WERI-Rb-1 (cell line): Measurements from ENCODE around the gene CHCHD6.
A peak's percentile ranks its signal among the peaks of the same experiment; 100 is the strongest.

ENCODE experiments used
- DNase-seq: peaks from one replicate; pipeline ENCODE4 v3.0.0-alpha.2; 2020
- H3K27ac ChIP-seq: fragments of 250-450 bp; sonication (Bioruptor Pico); 2 replicates; pipeline ENCODE4 v1.5.1; 2020; ENCODE audit warnings: mild to moderate bottlenecking, moderate library complexity
- H3K27me3 ChIP-seq: fragments of 250-450 bp; sonication (Bioruptor Pico); 2 replicates; pipeline ENCODE4 v1.5.1; 2021; ENCODE audit warnings: mild to moderate bottlenecking, low read depth, moderate library complexity; ENCODE audit not compliant: insufficient read depth, severe bottlenecking
- H3K36me3 ChIP-seq: fragments of 250-450 bp; sonication (Bioruptor Pico); 2 replicates; pipeline ENCODE4 v1.5.1; 2020; ENCODE audit warnings: mild to moderate bottlenecking, moderate library complexity
- H3K4me3 ChIP-seq: 2 replicates; pipeline ENCODE4 v1.5.1; 2011; ENCODE audit warnings: low read depth, mild to moderate bottlenecking, control low read depth, low read length
- H3K9me3 ChIP-seq: fragments of 250-450 bp; sonication (Bioruptor Pico); 2 replicates; pipeline ENCODE4 v1.5.1; 2021; ENCODE audit warnings: mild to moderate bottlenecking, moderate library complexity; ENCODE audit not compliant: severe bottlenecking
- CTCF ChIP-seq: IDR thresholded peaks from 2 replicates; pipeline ENCODE4 v1.5.1; 2011; ENCODE audit warnings: low read depth, mild to moderate bottlenecking, control low read depth, inconsistent platforms, low read length

Gene CHCHD6

GRCh38 chr3:126663750-126664149, 40.3 kb upstream of the CHCHD6 start:
- DNase-seq, result no peak
- Histone ChIP-seq H3K36me3 (no peaks in the 10 kb centered on the region), H3K9me3 (peaks cover 8% of the 10 kb centered on the region), H3K27ac (no peak overlapping the region), H3K27me3 (no peaks in the 10 kb centered on the region), H3K4me3 (no peak overlapping the region)
- TF ChIP-seq CTCF, result no peak

- TF ChIP-seq CTCF, result peak; percentile 25; the same call in 1 of the 2 replicates
- no peak overlapping the region for H3K27ac ChIP-seq
- peaks cover 4% of the 10 kb centered on the region for H3K9me3 ChIP-seq
- no peaks in the 10 kb centered on the region for H3K36me3 ChIP-seq
- DNase-seq, result no peak
- H3K4me3 ChIP-seq, result no peak overlapping the region
- no peaks in the 10 kb centered on the region for H3K27me3 ChIP-seq
Observed at GRCh38 chr3:126664591-126665214, 39.3 kb upstream of the CHCHD6 start.

GRCh38 chr3:126665221-126665936, 38.7 kb upstream of the CHCHD6 start:
- no peak for TF ChIP-seq CTCF
- H3K27me3 ChIP-seq, result no peaks in the 10 kb centered on the region

GRCh38 chr3:126665959-126666657, 37.9 kb upstream of the CHCHD6 start:
- no peaks in the 10 kb centered on the region for H3K36me3 ChIP-seq
- no peak for TF ChIP-seq CTCF
- no peaks in the 10 kb centered on the region for H3K27me3 ChIP-seq
- peaks cover 4% of the 10 kb centered on the region for H3K9me3 ChIP-seq
- no peak for DNase-seq
- H3K4me3 ChIP-seq, result no peak overlapping the region
- H3K27ac ChIP-seq, result no peak overlapping the region

More at GRCh38 chr3:126665221-126665936, 38.7 kb upstream of the CHCHD6 start:
- DNase-seq, result no peak
- Histone ChIP-seq H3K27ac (no peak overlapping the region), H3K9me3 (peaks cover 4% of the 10 kb centered on the region), H3K4me3 (no peak overlapping the region), H3K36me3 (no peaks in the 10 kb centered on the region)

GRCh38 chr3:126666658-126667528, 37.1 kb upstream of the CHCHD6 start:
- no peak for DNase-seq
- Histone ChIP-seq H3K27ac (no peak overlapping the region), H3K9me3 (no peaks in the 10 kb centered on the region), H3K27me3 (no peaks in the 10 kb centered on the region), H3K4me3 (no peak overlapping the region), H3K36me3 (no peaks in the 10 kb centered on the region)
- TF ChIP-seq CTCF, result no peak
